Measurements from ENCODE around the gene PRXL2A. TPM values are rescaled to one million over a fixed set of nuclear protein-coding genes. Genes with fewer than 3 reads are reported as not detected.

PRXL2A gene
- total RNA-seq, 1 donor from 2014 or later: 33.3 TPM

DNA sequence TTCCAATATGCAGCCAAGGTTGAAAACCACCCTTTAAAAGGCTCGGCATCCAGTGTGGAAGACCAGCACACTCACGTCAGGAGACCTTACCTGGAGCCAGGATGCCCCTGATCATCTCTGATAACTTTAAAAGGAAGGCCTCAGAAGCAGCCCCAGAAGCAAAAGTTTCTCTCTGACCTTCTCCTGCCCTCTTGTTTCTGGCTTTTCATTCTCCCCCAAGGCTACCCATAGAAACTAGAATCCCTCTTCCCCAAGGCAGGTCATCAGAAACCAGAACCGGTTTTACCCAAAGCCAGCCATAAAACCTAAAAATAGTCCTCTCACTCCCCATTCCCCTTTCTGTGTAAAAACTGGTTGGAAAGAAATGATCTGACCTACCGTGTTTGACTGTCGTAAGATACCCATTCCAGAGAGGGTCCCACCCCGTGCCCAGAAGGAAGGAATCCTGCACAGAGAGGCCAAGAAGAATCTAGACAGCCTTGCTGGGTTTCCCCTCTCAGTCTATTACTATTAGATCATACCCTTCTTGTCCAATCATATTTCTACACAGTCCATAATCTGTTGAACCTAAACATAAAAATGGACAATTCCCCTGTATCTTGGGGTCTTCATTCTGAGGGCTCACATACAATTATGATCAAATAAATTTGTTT, 28.2 kb downstream of the PRXL2A start:
- TF ChIP-seq, protein P1, sequence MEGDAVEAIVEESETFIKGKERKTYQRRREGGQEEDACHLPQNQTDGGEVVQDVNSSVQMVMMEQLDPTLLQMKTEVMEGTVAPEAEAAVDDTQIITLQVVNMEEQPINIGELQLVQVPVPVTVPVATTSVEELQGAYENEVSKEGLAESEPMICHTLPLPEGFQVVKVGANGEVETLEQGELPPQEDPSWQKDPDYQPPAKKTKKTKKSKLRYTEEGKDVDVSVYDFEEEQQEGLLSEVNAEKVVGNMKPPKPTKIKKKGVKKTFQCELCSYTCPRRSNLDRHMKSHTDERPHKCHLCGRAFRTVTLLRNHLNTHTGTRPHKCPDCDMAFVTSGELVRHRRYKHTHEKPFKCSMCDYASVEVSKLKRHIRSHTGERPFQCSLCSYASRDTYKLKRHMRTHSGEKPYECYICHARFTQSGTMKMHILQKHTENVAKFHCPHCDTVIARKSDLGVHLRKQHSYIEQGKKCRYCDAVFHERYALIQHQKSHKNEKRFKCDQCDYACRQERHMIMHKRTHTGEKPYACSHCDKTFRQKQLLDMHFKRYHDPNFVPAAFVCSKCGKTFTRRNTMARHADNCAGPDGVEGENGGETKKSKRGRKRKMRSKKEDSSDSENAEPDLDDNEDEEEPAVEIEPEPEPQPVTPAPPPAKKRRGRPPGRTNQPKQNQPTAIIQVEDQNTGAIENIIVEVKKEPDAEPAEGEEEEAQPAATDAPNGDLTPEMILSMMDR (IDR thresholded peaks at IDR 0.05): no peak
- Histone ChIP-seq H3K36me3 (peaks cover 8% of the 10 kb centered on the region), H3K27ac (no peak overlapping the region), H3K27me3 (ENCODE audit: low read depth) (no peaks in the 10 kb centered on the region), H3K4me3 (no peak overlapping the region), H3K4me1 (no peaks in the 10 kb centered on the region), H3K9me3 (no peaks in the 10 kb centered on the region)
- intact Hi-C loops (cut with DNase I): no loop called here
- DNase-seq (no peak), ATAC-seq (no peak)

GRCh38 chr10:80437227-80437626, 28.9 kb downstream of the PRXL2A start:
- H3K4me1 ChIP-seq: no peaks in the 10 kb centered on the region
- H3K9me3 ChIP-seq: no peaks in the 10 kb centered on the region
- H3K4me3 ChIP-seq: no peak overlapping the region
- H3K36me3 ChIP-seq: peaks cover 2% of the 10 kb centered on the region
- no peak overlapping the region for H3K27ac ChIP-seq
- no peak for DNase-seq
- TF ChIP-seq, protein P1 (IDR thresholded peaks at IDR 0.05): no peak
- intact Hi-C loops (cut with DNase I): no loop called here
- ATAC-seq: no peak
- no peaks in the 10 kb centered on the region for H3K27me3 ChIP-seq (ENCODE audit: low read depth)

GRCh38 chr10:80441831-80442230, 33.5 kb downstream of the PRXL2A start:
- TF ChIP-seq, protein P1 (IDR thresholded peaks at IDR 0.05): no peak
- ATAC-seq (no peak), DNase-seq (no peak)
- Histone ChIP-seq H3K27me3 (ENCODE audit: low read depth) (no peaks in the 10 kb centered on the region), H3K9me3 (no peaks in the 10 kb centered on the region), H3K27ac (no peak overlapping the region), H3K4me1 (peaks cover 26% of the 10 kb centered on the region), H3K36me3 (no peaks in the 10 kb centered on the region), H3K4me3 (no peak overlapping the region)
- intact Hi-C loops (cut with DNase I): loop anchor here (10.0 kb wide), 1 partner anchor 63 kb away; no protein-coding TSS in a partner anchor

- Histone ChIP-seq H3K27me3 (ENCODE audit: low read depth) (no peaks in the 10 kb centered on the region), H3K36me3 (no peaks in the 10 kb centered on the region), H3K9me3 (no peaks in the 10 kb centered on the region), H3K4me1 (peaks cover 36% of the 10 kb centered on the region), H3K27ac (no peak overlapping the region), H3K4me3 (no peak overlapping the region)
- no peak for DNase-seq
- TF ChIP-seq, protein P1 (IDR thresholded peaks at IDR 0.05): no peak
- ATAC-seq: no peak
- intact Hi-C loops (cut with DNase I): loop anchor here (10.0 kb wide), 1 partner anchor 62 kb away; no protein-coding TSS in a partner anchor
These were observed 34.5 kb downstream of the PRXL2A start for GRCh38 chr10:80442879-80443278.

GRCh38 chr10:80443531-80443974, 35.2 kb downstream of the PRXL2A start:
- TF ChIP-seq, protein P1 (IDR thresholded peaks at IDR 0.05): peak; percentile 43
- ATAC-seq: peak; percentile 46 to 74
- intact Hi-C loops (cut with DNase I): loop anchor here (10.0 kb wide), 1 partner anchor 61 kb away; no protein-coding TSS in a partner anchor

More at GRCh38 chr10:80443531-80443974, 35.2 kb downstream of the PRXL2A start:
- H3K4me3 ChIP-seq: no peak overlapping the region
- peak overlapping the region; percentile 22 for H3K27ac ChIP-seq
- H3K36me3 ChIP-seq: no peaks in the 10 kb centered on the region
- H3K9me3 ChIP-seq: no peaks in the 10 kb centered on the region
- no peak for DNase-seq
- H3K27me3 ChIP-seq (ENCODE audit: low read depth): no peaks in the 10 kb centered on the region
- peaks cover 43% of the 10 kb centered on the region for H3K4me1 ChIP-seq
